GM18867 (cell line): ENCODE measurements around the gene HDAC4.

Experiments
- ATAC-seq: cut with Tn5 transposase; IDR thresholded peaks from one replicate; pipeline ENCODE4 v1.9.1; 2021; ENCODE audit warnings: mild to moderate bottlenecking, moderate library complexity; ENCODE audit not compliant: unreplicated experiment

Gene HDAC4

GRCh38 chr2:239062743-239063142 lies 338.1 kb downstream of the HDAC4 start:
- ATAC-seq = no peak

GRCh38 chr2:239061824-239062570 lies 338.8 kb downstream of the HDAC4 start:
- ATAC-seq = no peak

- no peak for ATAC-seq
Measured at GRCh38 chr2:239061121-239061666, 339.6 kb downstream of the HDAC4 start.

GRCh38 chr2:239060676-239061075 lies 340.1 kb downstream of the HDAC4 start:
- no peak for ATAC-seq

GRCh38 chr2:239059854-239060253 lies 341.0 kb downstream of the HDAC4 start:
- no peak for ATAC-seq

- no peak for ATAC-seq
Measured at GRCh38 chr2:239058766-239059165, 342.1 kb downstream of the HDAC4 start.

GRCh38 chr2:239057533-239057932 lies 343.3 kb downstream of the HDAC4 start:
- ATAC-seq = no peak

GRCh38 chr2:239056611-239057010 lies 344.2 kb downstream of the HDAC4 start:
- ATAC-seq = no peak

- ATAC-seq = no peak
Measured at GRCh38 chr2:239055756-239056493, 344.9 kb downstream of the HDAC4 start.

GRCh38 chr2:239054921-239055320 lies 345.9 kb downstream of the HDAC4 start:
- no peak for ATAC-seq

GRCh38 chr2:239053801-239054503 lies 346.9 kb downstream of the HDAC4 start:
- ATAC-seq = no peak

GRCh38 chr2:239052798-239053665 lies 347.8 kb downstream of the HDAC4 start:
- ATAC-seq = no peak

- ATAC-seq = no peak
Measured at GRCh38 chr2:239051891-239052445, 348.9 kb downstream of the HDAC4 start.

- ATAC-seq = no peak
Measured at GRCh38 chr2:239050252-239050649, 350.6 kb downstream of the HDAC4 start.

- no peak for ATAC-seq
Measured at GRCh38 chr2:239049421-239050251, 351.2 kb downstream of the HDAC4 start.

- ATAC-seq = no peak
Measured at GRCh38 chr2:239048736-239049135, 352.1 kb downstream of the HDAC4 start.

GRCh38 chr2:239047861-239048260 lies 353.0 kb downstream of the HDAC4 start:
- no peak for ATAC-seq

GRCh38 chr2:239047420-239047819 lies 353.4 kb downstream of the HDAC4 start:
- no peak for ATAC-seq

GRCh38 chr2:239046822-239047221 lies 354.0 kb downstream of the HDAC4 start:
- no peak for ATAC-seq
